NB4 (cell line): ENCODE data around the gene RANBP3L.

Experiments used
- CTCF ChIP-seq: IDR thresholded peaks from one replicate; pipeline ENCODE4 v1.5.1; 2012; ENCODE audit warnings: low read depth, low read length
- MYC ChIP-seq: IDR thresholded peaks from 2 replicates; pipeline ENCODE4 v1.6.1; 2011; ENCODE audit warnings: low read depth, low read length
- POLR2A ChIP-seq: IDR thresholded peaks from 2 replicates; pipeline ENCODE4 v1.6.1; 2011; ENCODE audit warnings: mild to moderate bottlenecking; ENCODE audit not compliant: insufficient read length; ENCODE audit errors: extremely low read depth

- TF ChIP-seq CTCF (no peak), POLR2A (no peak), MYC (no peak)
Observed at GRCh38 chr5:36205329-36205728, 96.4 kb downstream of the RANBP3L start.
